ENCODE measurements around the gene TFPT.

DNA sequence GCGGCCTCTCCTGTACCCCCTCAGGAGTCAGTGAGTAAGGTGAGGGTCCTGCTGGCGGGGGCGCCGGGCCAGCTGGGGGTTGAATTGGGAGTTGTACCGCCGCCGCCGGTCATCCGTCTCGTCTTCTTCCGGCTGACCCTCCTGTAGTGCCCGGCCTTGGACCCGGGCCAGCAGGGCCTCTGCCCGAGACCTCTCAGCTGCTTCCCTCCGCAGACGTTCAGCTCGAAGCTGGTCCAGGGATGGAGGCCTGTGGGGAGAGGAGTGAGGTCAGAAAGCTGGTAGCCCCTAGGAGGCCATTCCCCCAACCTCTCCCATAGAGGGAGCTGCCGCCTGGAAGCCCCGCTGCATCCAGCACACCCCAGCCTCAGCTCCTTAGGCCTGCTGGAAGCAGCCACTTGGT lies 40.2 kb upstream of the TFPT start:
- TF ChIP-seq, protein P1, sequence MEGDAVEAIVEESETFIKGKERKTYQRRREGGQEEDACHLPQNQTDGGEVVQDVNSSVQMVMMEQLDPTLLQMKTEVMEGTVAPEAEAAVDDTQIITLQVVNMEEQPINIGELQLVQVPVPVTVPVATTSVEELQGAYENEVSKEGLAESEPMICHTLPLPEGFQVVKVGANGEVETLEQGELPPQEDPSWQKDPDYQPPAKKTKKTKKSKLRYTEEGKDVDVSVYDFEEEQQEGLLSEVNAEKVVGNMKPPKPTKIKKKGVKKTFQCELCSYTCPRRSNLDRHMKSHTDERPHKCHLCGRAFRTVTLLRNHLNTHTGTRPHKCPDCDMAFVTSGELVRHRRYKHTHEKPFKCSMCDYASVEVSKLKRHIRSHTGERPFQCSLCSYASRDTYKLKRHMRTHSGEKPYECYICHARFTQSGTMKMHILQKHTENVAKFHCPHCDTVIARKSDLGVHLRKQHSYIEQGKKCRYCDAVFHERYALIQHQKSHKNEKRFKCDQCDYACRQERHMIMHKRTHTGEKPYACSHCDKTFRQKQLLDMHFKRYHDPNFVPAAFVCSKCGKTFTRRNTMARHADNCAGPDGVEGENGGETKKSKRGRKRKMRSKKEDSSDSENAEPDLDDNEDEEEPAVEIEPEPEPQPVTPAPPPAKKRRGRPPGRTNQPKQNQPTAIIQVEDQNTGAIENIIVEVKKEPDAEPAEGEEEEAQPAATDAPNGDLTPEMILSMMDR (IDR thresholded peaks at IDR 0.05), result no peak
- no peak for TF ChIP-seq ZFX (IDR thresholded peaks at IDR 0.05; ENCODE audit: borderline replicate concordance)
